ENCODE measurements around the gene PLA2G6.
"Not testable (repeated sequence)": the region's sequence is repeated elsewhere in the genome, so short reads cannot be mapped to it uniquely, and the experiment has no call there.

Gene PLA2G6

GRCh38 chr22:38080850-38081635 lies 100.6 kb downstream of the PLA2G6 start:
- DNase-seq: no peak

GRCh38 chr22:38080474-38080849 lies 101.2 kb downstream of the PLA2G6 start:
- DNase-seq: no peak

GRCh38 chr22:38079804-38080203 lies 101.8 kb downstream of the PLA2G6 start:
- DNase-seq: no peak

- not testable (repeated sequence) for DNase-seq
These were observed 102.4 kb downstream of the PLA2G6 start for GRCh38 chr22:38079208-38079607.

GRCh38 chr22:38078046-38078840 lies 103.4 kb downstream of the PLA2G6 start:
- DNase-seq: no peak

GRCh38 chr22:38077595-38077994 lies 104.0 kb downstream of the PLA2G6 start:
- no peak for DNase-seq

- DNase-seq: no peak
These were observed 104.5 kb downstream of the PLA2G6 start for GRCh38 chr22:38077096-38077495.

GRCh38 chr22:38075961-38076360 lies 105.7 kb downstream of the PLA2G6 start:
- DNase-seq: no peak

- no peak for DNase-seq
These were observed 106.4 kb downstream of the PLA2G6 start for GRCh38 chr22:38075105-38075825.

- DNase-seq: no peak
These were observed 107.2 kb downstream of the PLA2G6 start for GRCh38 chr22:38074181-38075104.

GRCh38 chr22:38073150-38074130 lies 108.2 kb downstream of the PLA2G6 start:
- no peak for DNase-seq

- DNase-seq: no peak
These were observed 109.1 kb downstream of the PLA2G6 start for GRCh38 chr22:38072322-38073149.

- no peak for DNase-seq
These were observed 110.0 kb downstream of the PLA2G6 start for GRCh38 chr22:38071421-38072321.

- peak; percentile 87 to 89 for DNase-seq
These were observed 111.2 kb downstream of the PLA2G6 start for GRCh38 chr22:38070250-38070921.

- peak; percentile 76 to 91 for DNase-seq
These were observed 112.0 kb downstream of the PLA2G6 start for GRCh38 chr22:38069372-38070249.

GRCh38 chr22:38068641-38069371 lies 112.8 kb downstream of the PLA2G6 start:
- no peak for DNase-seq

All from NCI-H524 (cell line).